ENCODE measurements around the gene DCUN1D1.

DNA sequence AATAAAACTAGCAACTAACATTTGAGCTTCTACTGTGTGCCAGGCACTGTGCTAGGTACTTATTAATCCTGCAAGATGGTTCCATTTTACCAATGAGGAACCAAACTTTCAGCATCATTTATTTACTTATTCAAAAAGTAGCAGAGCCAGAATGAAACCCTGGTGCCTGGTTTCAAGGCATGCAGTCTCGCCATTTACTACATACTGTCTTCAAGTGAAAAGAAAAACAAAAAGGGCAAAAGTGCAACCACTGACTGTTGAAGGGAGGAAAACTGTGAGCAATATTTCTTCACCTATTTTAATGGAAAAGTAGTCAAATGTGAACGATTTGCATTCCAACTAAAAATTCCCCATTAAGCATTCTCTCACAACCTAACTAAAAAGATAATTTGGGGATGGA, 8.7 kb downstream of the DCUN1D1 start:
- no peak for TF ChIP-seq EZH2 (IDR thresholded peaks at IDR 0.05)
- no peak for TF ChIP-seq POLR2AphosphoS5 (IDR thresholded peaks at IDR 0.05; ENCODE audit: borderline replicate concordance, low read depth, low read length)
